PC-3 (cell line): ENCODE measurements around the gene SFXN1. TPM values are rescaled to one million over a fixed set of nuclear protein-coding genes. Genes with fewer than 3 reads are reported as not detected.
"Not testable (repeated sequence)": the region's sequence is repeated elsewhere in the genome, so short reads cannot be mapped to it uniquely, and the experiment has no call there.

Experiments used
- ATAC-seq: fragments of 200-7000 bp; cut with Tn5 transposase; 2 replicates; pipeline ENCODE4 v1.9.1; 2020; ENCODE audit warnings: mild to moderate bottlenecking, moderate library complexity
- BruUV-seq: library from RNA; stranded (reverse); fragments of 400-500 nt; replicated peaks from 2 replicates; lab custom pipeline; 2021; lab: Mats Ljungman, UMichigan
- CTCF ChIA-PET: fragments of 300-600 bp; sonication (Branson Sonifier 250); formaldehyde crosslinking; loops from one replicate; lab custom pipeline; 2022; ENCODE audit warnings: antibody characterized with exemption; lab: Charles Lee
- POLR2A ChIA-PET: fragments of 300-600 bp; sonication (Branson Sonifier 250); formaldehyde crosslinking; loops from one replicate; lab custom pipeline; 2022; ENCODE audit warnings: antibody characterized with exemption; ENCODE audit not compliant: unreplicated experiment; lab: Charles Lee
- DNase-seq: peaks from one replicate; pipeline ENCODE4 v3.0.0-alpha.2; 2015
- H2AFZ ChIP-seq: fragments of 300-600 bp; sonication (generic); 2 replicates; pipeline ENCODE4 v1.6.0; 2016; ENCODE audit warnings: antibody characterized with exemption, low read length
- H3F3A ChIP-seq: fragments of 300-600 bp; sonication (generic); one replicate; pipeline ENCODE4 v1.6.0; 2017; ENCODE audit warnings: antibody characterized with exemption, low read length, control low read depth, mild to moderate bottlenecking; ENCODE audit not compliant: unreplicated experiment
- H3K27ac ChIP-seq: fragments of 300-600 bp; sonication (generic); 2 replicates; pipeline ENCODE4 v1.5.1; 2016; ENCODE audit warnings: mild to moderate bottlenecking, low read length
- H3K27me3 ChIP-seq: fragments of 300-600 bp; sonication (generic); 2 replicates; pipeline ENCODE4 v1.6.1; 2016; ENCODE audit warnings: low read length, mixed read lengths
- H3K36me3 ChIP-seq: fragments of 300-600 bp; sonication (generic); 2 replicates; pipeline ENCODE4 v1.6.1; 2016; ENCODE audit warnings: low read depth, mixed run types, low read length, mixed read lengths
- H3K4me1 ChIP-seq: fragments of 300-600 bp; sonication (generic); 2 replicates; pipeline ENCODE4 v1.5.1; 2016; ENCODE audit warnings: low read length; ENCODE audit not compliant: insufficient read depth
- H3K4me2 ChIP-seq: fragments of 300-600 bp; sonication (generic); 2 replicates; pipeline ENCODE4 v1.6.0; 2016; ENCODE audit warnings: low read length
- H3K4me3 ChIP-seq: fragments of 300-600 bp; sonication (generic); 2 replicates; pipeline ENCODE4 v1.5.1; 2016; ENCODE audit warnings: mild to moderate bottlenecking, low read length, mixed read lengths
- H3K79me2 ChIP-seq: fragments of 300-600 bp; sonication (generic); 2 replicates; pipeline ENCODE4 v1.6.1; 2017; ENCODE audit warnings: low read length, mixed read lengths
- H3K9ac ChIP-seq: fragments of 300-600 bp; sonication (generic); 2 replicates; pipeline ENCODE4 v1.6.0; 2016; ENCODE audit warnings: mild to moderate bottlenecking, low read length
- H3K9me2 ChIP-seq: fragments of 300-600 bp; sonication (generic); replicated peaks from 2 replicates; pipeline ENCODE4 v1.6.1; 2016; ENCODE audit warnings: mixed run types, low read length, mixed read lengths
- H3K9me3 ChIP-seq: fragments of 300-600 bp; sonication (generic); 2 replicates; pipeline ENCODE4 v1.6.1; 2016; ENCODE audit warnings: low read length, mixed read lengths
- H4K20me1 ChIP-seq: fragments of 300-600 bp; sonication (generic); 2 replicates; pipeline ENCODE4 v1.6.1; 2016; ENCODE audit warnings: low read length, mixed read lengths
- EZH2 ChIP-seq: fragments of 300-600 bp; sonication (generic); IDR thresholded peaks from one replicate; pipeline ENCODE4 v1.6.1; 2017; ENCODE audit warnings: antibody characterized with exemption, mild to moderate bottlenecking, low read length; ENCODE audit not compliant: unreplicated experiment
- EZH2phosphoT487 ChIP-seq: fragments of 300-600 bp; sonication (generic); IDR thresholded peaks from 2 replicates; pipeline ENCODE4 v1.6.1; 2018; ENCODE audit warnings: mild to moderate bottlenecking, antibody characterized with exemption, low read length, borderline replicate concordance
- intact Hi-C: fragments of 100-400 bp; cut with micrococcal nuclease; formaldehyde crosslinking; loops from 2 replicates; pipeline ENCODE4 v1.9.0; 2023
- total RNA-seq: library from RNA; depleted of rRNA; stranded (reverse); fragments of >200 nt; gene quantifications from 2 replicates; pipeline ENCODE4 v1.2.3, GENCODE V29; 2014
- TF ChIP-seq, protein P1 (sequence below): fragments of 300-600 bp; sonication (generic); conservative IDR thresholded peaks from 2 replicates; pipeline ENCODE4 v1.5.1; 2017; ENCODE audit warnings: antibody characterized with exemption, low read depth, mild to moderate bottlenecking, low read length

The SFXN1 gene
- total RNA-seq, 1 experiment from 2014 or later: 46.5 TPM

DNA sequence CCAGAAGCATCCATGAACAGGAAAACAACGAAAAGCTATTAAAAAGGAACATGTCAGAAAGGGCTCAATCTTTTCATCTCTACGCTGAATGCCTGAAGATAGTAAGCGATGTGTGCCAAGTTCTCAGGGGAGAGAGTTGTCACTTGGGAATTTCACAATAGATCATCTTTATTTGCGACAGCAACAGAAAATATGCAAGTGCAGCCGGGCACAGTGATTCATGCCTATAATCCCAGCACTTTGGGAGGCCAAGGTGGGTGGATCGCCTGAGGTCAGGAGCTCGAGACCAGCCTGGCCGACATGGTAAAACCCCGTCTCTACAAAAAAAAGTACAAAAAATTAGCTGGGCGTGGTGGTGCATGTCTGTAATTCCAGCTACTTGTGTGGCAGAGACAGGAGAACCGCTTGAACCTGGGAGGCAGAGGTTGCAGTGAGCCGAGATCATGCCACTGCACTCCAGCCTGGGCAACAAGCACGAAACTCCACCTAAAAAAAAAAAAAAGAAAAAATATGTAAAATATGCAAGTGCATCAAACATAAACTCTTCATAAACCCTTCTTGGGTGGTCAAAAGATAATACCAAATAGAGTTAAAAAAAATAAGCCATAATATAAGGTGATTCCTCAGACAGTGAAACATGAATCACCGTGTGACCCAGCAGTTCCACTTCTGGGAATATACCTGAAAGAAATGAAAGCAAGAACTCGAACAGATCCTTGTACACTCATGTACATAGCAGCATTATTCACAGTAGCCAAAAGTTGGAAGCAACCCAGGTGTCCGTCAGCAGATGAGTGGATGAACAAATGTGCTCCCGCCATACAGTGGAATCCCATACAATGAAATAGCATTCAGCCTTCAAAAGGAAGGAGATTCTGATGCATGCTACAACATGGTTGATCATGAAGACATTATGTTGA lies 16.2 kb downstream of the SFXN1 start:
- H3K27ac ChIP-seq: no peak overlapping the region
- H3K9ac ChIP-seq: no peak overlapping the region
- ChIA-PET POLR2A (no interaction called here), CTCF (no interaction called here)
- peaks cover 11% of the 10 kb centered on the region for H3K79me2 ChIP-seq
- TF ChIP-seq EZH2: no peak
- TF ChIP-seq, protein P1, sequence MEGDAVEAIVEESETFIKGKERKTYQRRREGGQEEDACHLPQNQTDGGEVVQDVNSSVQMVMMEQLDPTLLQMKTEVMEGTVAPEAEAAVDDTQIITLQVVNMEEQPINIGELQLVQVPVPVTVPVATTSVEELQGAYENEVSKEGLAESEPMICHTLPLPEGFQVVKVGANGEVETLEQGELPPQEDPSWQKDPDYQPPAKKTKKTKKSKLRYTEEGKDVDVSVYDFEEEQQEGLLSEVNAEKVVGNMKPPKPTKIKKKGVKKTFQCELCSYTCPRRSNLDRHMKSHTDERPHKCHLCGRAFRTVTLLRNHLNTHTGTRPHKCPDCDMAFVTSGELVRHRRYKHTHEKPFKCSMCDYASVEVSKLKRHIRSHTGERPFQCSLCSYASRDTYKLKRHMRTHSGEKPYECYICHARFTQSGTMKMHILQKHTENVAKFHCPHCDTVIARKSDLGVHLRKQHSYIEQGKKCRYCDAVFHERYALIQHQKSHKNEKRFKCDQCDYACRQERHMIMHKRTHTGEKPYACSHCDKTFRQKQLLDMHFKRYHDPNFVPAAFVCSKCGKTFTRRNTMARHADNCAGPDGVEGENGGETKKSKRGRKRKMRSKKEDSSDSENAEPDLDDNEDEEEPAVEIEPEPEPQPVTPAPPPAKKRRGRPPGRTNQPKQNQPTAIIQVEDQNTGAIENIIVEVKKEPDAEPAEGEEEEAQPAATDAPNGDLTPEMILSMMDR: no peak
- TF ChIP-seq EZH2phosphoT487: no peak
- BruUV-seq: no TSS peak
- DNase-seq (no peak), ATAC-seq (no peak)
- no peaks in the 10 kb centered on the region for H3K9me3 ChIP-seq
- H3K4me2 ChIP-seq: no peak overlapping the region
- no peak overlapping the region for H3K4me3 ChIP-seq
- no peaks in the 10 kb centered on the region for H3F3A ChIP-seq
- H3K4me1 ChIP-seq: no peaks in the 10 kb centered on the region
- no peaks in the 10 kb centered on the region for H3K9me2 ChIP-seq
- peaks cover 31% of the 10 kb centered on the region for H3K36me3 ChIP-seq
- H3K27me3 ChIP-seq: no peaks in the 10 kb centered on the region
- H4K20me1 ChIP-seq: peaks cover 9% of the 10 kb centered on the region; the same call in 1 of the 2 replicates
- H2AFZ ChIP-seq: no peak overlapping the region
- intact Hi-C loops: no loop called here

DNA sequence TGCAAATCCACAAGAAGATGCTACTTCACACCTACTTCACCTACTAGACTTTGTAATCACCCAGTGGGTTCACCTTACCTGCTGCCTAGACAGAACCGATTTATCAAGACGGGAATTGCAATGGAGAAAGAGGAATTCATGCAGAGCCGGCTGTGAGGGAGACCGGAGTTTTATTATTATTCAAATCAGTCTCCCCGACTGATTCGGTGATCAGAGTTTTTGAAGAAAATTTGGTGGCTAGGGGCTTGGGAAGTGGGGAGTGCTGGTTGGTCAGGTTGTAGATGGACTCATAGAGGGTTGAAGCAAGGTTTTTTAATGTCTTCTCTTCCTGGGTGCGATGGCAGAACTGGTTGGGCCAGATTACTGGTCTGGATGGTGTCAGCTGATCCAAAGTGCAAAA lies 23.4 kb downstream of the SFXN1 start:
- intact Hi-C loops: no loop called here
- H3K9me3 ChIP-seq: no peaks in the 10 kb centered on the region
- H4K20me1 ChIP-seq: no peaks in the 10 kb centered on the region
- H3K27me3 ChIP-seq: no peaks in the 10 kb centered on the region
- no TSS peak for BruUV-seq
- ATAC-seq (no peak), DNase-seq (no peak)
- H3K4me2 ChIP-seq: no peak overlapping the region
- 0 out of 2 replicates have a peak, but pooled peaks cover 5% of the 10 kb centered on the region for H3K79me2 ChIP-seq
- no peaks in the 10 kb centered on the region for H3F3A ChIP-seq
- ChIA-PET POLR2A (no interaction called here), CTCF (no interaction called here)
- TF ChIP-seq EZH2 (no peak), EZH2phosphoT487 (no peak)
- TF ChIP-seq, protein P1: no peak
- no peaks in the 10 kb centered on the region for H3K4me1 ChIP-seq
- H3K9ac ChIP-seq: no peak overlapping the region
- no peak overlapping the region for H2AFZ ChIP-seq
- no peak overlapping the region for H3K4me3 ChIP-seq
- no peak overlapping the region for H3K27ac ChIP-seq
- H3K9me2 ChIP-seq: no peaks in the 10 kb centered on the region
- peaks cover 4% of the 10 kb centered on the region; the same call in 1 of the 2 replicates for H3K36me3 ChIP-seq

DNA sequence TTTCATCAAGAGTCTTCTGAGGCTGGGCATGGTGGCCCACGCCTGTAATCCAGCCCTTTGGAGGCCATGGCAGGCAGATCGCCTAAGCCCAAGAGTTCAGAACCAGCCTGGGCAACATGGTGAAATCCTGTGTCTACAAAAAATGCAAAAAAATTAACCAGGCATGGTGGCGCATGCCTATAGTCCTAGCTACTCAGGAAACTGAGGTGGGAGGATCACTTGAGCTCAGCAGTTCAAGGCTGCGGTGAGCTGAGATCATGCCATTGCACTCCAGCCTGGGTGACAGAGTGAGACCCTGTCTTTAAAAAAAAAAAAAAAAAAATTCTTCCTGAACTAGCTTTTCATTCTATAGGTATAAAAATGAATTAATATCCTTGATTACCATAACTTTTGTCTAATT lies 29.3 kb downstream of the SFXN1 start:
- H3K9me3 ChIP-seq, H3K27me3 ChIP-seq, POLR2A ChIA-PET, intact Hi-C loops, DNase-seq, H3K9ac ChIP-seq, H3K4me2 ChIP-seq, BruUV-seq, H4K20me1 ChIP-seq, H3F3A ChIP-seq, H3K9me2 ChIP-seq, H2AFZ ChIP-seq, ATAC-seq, CTCF ChIA-PET, H3K79me2 ChIP-seq, H3K27ac ChIP-seq, H3K4me3 ChIP-seq, H3K4me1 ChIP-seq: not testable (repeated sequence)
- peaks cover 21% of the 10 kb centered on the region for H3K36me3 ChIP-seq
